Lower leg skin (tissue), 3 donors: Measurements from ENCODE around the gene AMN.

Experiments
- POLR2A ChIP-seq, 2 donors: fragments of 450-650 bp; IDR thresholded peaks; one replicate each; pipeline ENCODE4 v1.6.1; 2016 to 2017; ENCODE audit warnings: antibody characterized with exemption in 2 of 2, mild to moderate bottlenecking in 1 of 2, moderate library complexity in 1 of 2
- TF ChIP-seq, protein P1 (sequence below), 3 donors: fragments of 450-650 bp; IDR thresholded peaks; one replicate each; pipeline ENCODE4 v1.5.1; 2016; ENCODE audit warnings: antibody characterized with exemption in 3 of 3, mild to moderate bottlenecking in 3 of 3, moderate library complexity in 2 of 3

DNA sequence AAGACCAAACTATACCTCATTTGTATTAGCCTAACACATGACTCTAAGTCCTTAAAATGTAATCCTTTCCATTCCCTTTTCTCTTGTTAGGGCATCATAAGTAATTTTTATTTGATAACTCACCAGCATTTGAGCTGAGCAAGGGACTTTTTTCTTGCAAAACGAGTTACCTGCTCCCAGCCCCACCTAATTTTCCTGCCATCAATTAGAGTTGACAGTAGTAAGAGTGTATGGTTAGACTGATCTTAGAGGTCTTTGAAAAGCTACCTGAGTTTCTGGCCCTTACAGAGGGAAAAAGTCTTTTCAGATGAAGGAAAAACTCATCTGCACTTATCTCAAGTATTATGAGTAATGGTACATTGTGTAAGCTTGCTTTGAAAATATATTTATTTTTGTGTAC is 33.7 kb upstream of the AMN start:
- TF ChIP-seq POLR2A (IDR thresholded peaks at IDR 0.05), result no peak
- TF ChIP-seq, protein P1, sequence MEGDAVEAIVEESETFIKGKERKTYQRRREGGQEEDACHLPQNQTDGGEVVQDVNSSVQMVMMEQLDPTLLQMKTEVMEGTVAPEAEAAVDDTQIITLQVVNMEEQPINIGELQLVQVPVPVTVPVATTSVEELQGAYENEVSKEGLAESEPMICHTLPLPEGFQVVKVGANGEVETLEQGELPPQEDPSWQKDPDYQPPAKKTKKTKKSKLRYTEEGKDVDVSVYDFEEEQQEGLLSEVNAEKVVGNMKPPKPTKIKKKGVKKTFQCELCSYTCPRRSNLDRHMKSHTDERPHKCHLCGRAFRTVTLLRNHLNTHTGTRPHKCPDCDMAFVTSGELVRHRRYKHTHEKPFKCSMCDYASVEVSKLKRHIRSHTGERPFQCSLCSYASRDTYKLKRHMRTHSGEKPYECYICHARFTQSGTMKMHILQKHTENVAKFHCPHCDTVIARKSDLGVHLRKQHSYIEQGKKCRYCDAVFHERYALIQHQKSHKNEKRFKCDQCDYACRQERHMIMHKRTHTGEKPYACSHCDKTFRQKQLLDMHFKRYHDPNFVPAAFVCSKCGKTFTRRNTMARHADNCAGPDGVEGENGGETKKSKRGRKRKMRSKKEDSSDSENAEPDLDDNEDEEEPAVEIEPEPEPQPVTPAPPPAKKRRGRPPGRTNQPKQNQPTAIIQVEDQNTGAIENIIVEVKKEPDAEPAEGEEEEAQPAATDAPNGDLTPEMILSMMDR (IDR thresholded peaks at IDR 0.05), result no peak
